NCI-H146 (cell line): ENCODE data around the gene ADRM1.

ENCODE experiments used
- DNase-seq: peaks from one replicate; lab custom pipeline; 2025; lab: John Stamatoyannopoulos, UW

ADRM1 gene

DNA sequence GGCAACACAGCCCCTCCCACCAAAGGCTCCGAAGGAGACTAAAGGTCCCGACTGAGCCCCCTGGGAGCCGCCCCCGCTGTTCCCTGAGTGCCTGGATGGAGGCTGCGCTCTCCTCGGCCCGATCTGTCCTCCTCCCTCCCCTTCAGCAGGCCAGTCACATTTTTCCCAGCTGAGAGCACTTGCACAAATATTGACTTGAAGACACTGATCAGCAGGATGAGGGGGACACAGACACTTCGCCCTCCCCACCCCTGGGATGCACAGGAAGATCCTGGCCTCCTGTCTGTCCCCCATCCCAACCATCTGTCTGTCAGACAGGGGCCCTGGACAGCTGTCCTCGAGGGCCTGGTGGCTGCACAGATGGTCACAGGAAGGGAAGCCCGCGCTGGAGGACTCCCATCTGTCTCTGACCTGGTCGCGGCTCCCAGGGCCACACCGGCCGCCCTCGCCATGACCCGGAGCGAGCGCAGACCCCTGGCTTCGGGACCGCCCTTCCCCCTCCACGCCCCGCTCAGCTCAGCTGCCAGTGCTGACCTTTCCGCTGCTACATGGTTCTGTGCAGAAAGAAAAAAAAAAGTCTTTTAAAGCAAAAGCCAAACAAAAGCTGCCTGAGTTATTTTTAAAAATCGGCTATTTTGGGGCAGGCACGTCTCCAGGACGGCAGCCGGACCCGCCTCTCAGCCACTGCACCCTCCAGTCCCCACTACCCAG is 53.2 kb downstream of the ADRM1 start:
- no peak for DNase-seq

DNA sequence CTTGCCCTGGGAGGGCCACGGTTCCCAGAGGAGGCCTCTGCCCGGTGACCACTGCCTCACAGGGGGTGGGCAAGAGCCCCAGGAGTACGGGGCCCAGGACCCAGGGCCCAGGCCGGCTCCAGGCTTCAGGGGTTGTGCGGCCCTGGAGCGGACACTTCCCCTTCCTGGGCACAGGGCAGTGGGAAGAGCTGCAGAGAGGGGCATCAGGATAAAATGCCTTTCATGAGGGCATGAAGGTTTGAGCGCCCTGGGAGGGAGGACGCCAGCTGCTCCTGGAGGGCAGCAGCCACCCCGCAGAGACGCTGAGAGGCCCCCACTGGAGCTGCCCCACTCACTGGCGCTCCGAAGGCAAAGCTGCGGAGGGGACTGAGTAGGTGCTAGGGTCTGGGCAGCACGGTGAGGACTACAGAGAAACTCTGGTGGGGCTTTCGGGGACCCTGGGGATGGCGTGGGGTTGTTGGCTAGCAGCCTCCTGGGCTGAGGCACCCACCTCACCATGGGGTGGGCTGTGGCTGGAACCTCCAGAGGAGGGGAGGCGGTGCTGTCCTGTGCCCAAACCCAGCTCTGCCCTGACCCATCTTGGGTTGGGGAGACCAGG is 53.9 kb downstream of the ADRM1 start:
- no peak for DNase-seq

DNA sequence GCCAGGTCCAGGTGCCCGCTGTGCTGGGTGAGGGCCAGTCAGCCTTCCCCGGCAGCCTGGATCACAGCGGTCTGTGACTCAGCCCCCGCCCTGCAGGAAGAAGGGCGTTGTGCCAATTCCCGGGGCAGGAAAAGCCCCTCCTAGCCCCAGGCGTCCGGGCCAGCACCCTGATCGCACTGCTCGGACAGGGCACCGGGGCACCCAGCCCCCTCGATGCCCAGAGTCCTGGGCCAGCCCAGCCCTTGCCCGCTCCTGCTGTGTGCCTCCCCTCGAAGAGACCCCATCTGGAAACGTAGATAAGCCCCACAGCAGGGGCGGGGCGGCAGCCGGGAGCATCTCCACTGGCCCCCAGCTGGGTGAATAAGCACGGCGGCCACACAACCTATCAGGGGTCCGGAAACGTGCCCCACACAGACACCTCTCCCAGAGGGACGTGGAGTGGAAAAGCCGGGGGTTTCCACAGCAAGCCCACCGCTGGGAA is 54.4 kb downstream of the ADRM1 start:
- no peak for DNase-seq

DNA sequence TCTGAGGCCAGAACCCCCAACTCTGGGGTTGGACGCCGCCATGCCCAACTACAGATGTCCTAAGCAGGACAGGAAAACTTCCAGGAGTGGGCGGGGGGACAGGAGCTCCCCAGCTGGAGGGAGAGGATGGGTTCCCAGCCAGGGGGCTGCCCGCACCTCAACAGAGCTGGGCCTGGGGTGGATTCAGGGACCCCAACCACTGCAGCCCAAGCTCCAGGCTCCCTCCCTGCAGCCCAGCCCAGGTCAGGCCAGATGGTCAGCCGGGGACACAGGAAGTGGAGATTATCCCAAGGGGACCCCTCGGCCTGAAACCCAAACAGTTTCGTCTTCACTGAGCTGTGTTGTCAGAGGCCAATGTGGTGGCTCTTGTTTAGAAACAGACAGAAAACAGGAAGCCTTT is 54.9 kb downstream of the ADRM1 start:
- DNase-seq = no peak
